Stomach smooth muscle (tissue), 2 donors: Measurements from ENCODE around the gene C1QL1.

Experiments
- H3K27ac ChIP-seq: one replicate; pipeline ENCODE4 v1.7.0; 2013; ENCODE audit warnings: mild to moderate bottlenecking, low read length, inconsistent platforms
- H3K27me3 ChIP-seq, 2 donors: one replicate each; pipeline ENCODE4 v1.7.0; 2013; ENCODE audit warnings: low read length in 2 of 2; ENCODE audit not compliant: insufficient read depth in 2 of 2, control insufficient read depth in 1 of 2
- H3K36me3 ChIP-seq, 2 donors: one replicate each; pipeline ENCODE4 v1.7.0; 2013; ENCODE audit warnings: low read length in 2 of 2; ENCODE audit not compliant: control insufficient read depth in 2 of 2, insufficient read depth in 2 of 2
- H3K4me1 ChIP-seq: one replicate; pipeline ENCODE4 v1.7.0; 2013; ENCODE audit warnings: low read length; ENCODE audit not compliant: control insufficient read depth, insufficient read depth
- H3K4me3 ChIP-seq, 2 donors: one replicate each; pipeline ENCODE4 v1.7.0; 2013; ENCODE audit warnings: low read length in 2 of 2
- H3K9ac ChIP-seq, 2 donors: one replicate each; pipeline ENCODE4 v1.7.0; 2013; ENCODE audit warnings: low read length in 2 of 2, mild to moderate bottlenecking in 1 of 2
- H3K9me3 ChIP-seq, 2 donors: one replicate each; pipeline ENCODE4 v1.7.0; 2013; ENCODE audit warnings: low read length in 2 of 2; ENCODE audit not compliant: control insufficient read depth in 2 of 2
- donor health status: healthy.
- donor health status: Pancreatic carcinoma.

C1QL1 gene

GRCh38 chr17:44940768-44941167, 27.3 kb downstream of the C1QL1 start:
- no peaks in the 10 kb centered on the region for H3K4me1 ChIP-seq
- H3K36me3 ChIP-seq: no peaks in the 10 kb centered on the region
- no peak overlapping the region for H3K27ac ChIP-seq
- H3K27me3 ChIP-seq: no peaks in the 10 kb centered on the region
- H3K4me3 ChIP-seq: no peak overlapping the region
- no peaks in the 10 kb centered on the region for H3K9me3 ChIP-seq
- no peak overlapping the region for H3K9ac ChIP-seq

DNA sequence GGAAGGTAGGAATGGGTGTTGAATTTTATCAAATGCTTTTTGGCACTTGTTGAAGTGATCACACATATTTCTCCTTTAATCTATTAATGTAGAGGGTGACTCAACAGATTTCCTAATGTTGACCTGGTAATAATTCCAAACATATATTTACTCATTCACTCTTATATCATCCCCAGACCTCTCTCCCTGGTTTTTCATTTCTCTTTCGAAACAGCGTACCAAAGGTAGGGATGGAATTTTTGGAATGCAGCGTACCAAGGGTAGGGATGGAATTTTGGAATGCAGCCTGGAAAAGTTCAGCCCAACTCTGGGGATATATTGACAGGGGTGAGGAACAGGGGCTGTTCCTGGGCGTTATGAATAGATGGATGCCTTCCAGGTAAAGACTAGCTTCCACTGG, 27.8 kb downstream of the C1QL1 start:
- no peaks in the 10 kb centered on the region for H3K36me3 ChIP-seq
- no peaks in the 10 kb centered on the region for H3K27me3 ChIP-seq
- H3K9ac ChIP-seq: no peak overlapping the region
- H3K4me1 ChIP-seq: no peaks in the 10 kb centered on the region
- no peak overlapping the region for H3K4me3 ChIP-seq
- no peaks in the 10 kb centered on the region for H3K9me3 ChIP-seq
- H3K27ac ChIP-seq: no peak overlapping the region

GRCh38 chr17:44935116-44935515, 33.0 kb downstream of the C1QL1 start:
- Histone ChIP-seq H3K4me1 (no peaks in the 10 kb centered on the region), H3K9me3 (no peaks in the 10 kb centered on the region), H3K36me3 (no peaks in the 10 kb centered on the region), H3K4me3 (no peak overlapping the region), H3K27me3 (no peaks in the 10 kb centered on the region), H3K9ac (no peak overlapping the region), H3K27ac (no peak overlapping the region)

DNA sequence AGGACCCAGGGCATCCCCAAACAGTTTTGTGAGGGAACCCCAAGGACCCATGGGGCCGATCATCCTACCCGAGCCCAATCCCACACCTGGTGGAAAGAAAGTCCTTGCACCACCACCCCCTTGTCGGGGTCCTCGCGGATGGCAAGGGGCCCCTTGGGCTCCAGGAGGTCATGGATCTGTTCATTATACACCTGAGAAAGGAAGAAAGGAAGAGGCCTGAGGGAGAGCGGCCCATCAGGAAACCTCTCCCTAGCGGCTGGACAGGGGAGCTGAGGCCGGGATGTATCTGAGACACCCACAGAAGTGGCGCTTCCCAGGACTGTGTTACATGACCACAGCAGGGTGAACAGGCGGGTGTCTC, 33.4 kb downstream of the C1QL1 start:
- no peak overlapping the region for H3K27ac ChIP-seq
- no peaks in the 10 kb centered on the region for H3K4me1 ChIP-seq
- no peak overlapping the region for H3K9ac ChIP-seq
- H3K36me3 ChIP-seq: no peaks in the 10 kb centered on the region
- no peak overlapping the region for H3K4me3 ChIP-seq
- no peaks in the 10 kb centered on the region for H3K27me3 ChIP-seq
- no peaks in the 10 kb centered on the region for H3K9me3 ChIP-seq

GRCh38 chr17:44933824-44934744, 34.0 kb downstream of the C1QL1 start:
- Histone ChIP-seq H3K4me3 (no peak overlapping the region), H3K27me3 (no peaks in the 10 kb centered on the region), H3K27ac (no peak overlapping the region), H3K9me3 (no peaks in the 10 kb centered on the region), H3K36me3 (no peaks in the 10 kb centered on the region), H3K4me1 (no peaks in the 10 kb centered on the region), H3K9ac (no peak overlapping the region)

- no peaks in the 10 kb centered on the region for H3K36me3 ChIP-seq
- no peak overlapping the region for H3K27ac ChIP-seq
- no peak overlapping the region for H3K4me3 ChIP-seq
- no peaks in the 10 kb centered on the region for H3K9me3 ChIP-seq
- H3K9ac ChIP-seq: no peak overlapping the region
- H3K4me1 ChIP-seq: no peaks in the 10 kb centered on the region
- H3K27me3 ChIP-seq: no peaks in the 10 kb centered on the region
These were observed 35.4 kb downstream of the C1QL1 start for GRCh38 chr17:44932787-44933097.

DNA sequence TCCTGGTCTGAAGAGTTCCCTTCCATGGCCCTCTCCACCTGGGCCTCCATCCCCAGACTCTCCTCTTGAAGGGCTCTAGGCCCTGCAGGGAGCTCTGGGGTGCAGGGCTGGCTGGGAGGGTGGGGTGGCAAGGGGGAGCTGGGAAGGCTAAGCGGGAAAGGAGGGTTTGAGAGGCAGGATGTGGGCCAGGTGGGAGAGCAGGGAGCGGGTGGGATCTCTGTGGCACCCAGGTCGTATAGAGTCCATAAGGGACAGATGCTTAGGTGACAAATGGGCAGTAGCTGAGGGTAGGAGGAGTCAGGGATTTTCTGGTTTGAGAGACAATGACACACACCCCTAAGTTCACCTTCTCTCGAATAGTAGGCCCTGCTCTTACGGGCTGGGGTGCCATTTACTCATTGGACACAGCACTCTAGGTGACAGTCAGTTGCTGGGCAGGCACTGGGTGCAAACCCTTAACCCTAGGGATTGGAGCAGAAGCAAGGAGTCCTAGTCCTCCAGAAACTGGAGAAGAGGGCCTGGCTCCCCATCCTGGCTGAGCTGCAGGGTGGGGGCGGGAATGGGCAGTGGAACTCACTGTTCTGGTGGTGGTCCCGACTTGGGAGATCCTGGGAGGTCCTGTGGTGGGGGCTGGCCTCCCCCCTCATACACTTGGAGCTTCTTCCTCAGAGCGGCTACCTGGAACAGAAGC, 35.9 kb downstream of the C1QL1 start:
- Histone ChIP-seq H3K9ac (no peak overlapping the region), H3K4me3 (no peak overlapping the region), H3K36me3 (no peaks in the 10 kb centered on the region), H3K27me3 (no peaks in the 10 kb centered on the region), H3K27ac (no peak overlapping the region), H3K4me1 (no peaks in the 10 kb centered on the region), H3K9me3 (no peaks in the 10 kb centered on the region)

- no peaks in the 10 kb centered on the region for H3K36me3 ChIP-seq
- no peaks in the 10 kb centered on the region for H3K9me3 ChIP-seq
- no peak overlapping the region for H3K9ac ChIP-seq
- no peaks in the 10 kb centered on the region for H3K4me1 ChIP-seq
- H3K4me3 ChIP-seq: no peak overlapping the region
- H3K27ac ChIP-seq: no peak overlapping the region
- no peaks in the 10 kb centered on the region for H3K27me3 ChIP-seq
These were observed 36.7 kb downstream of the C1QL1 start for GRCh38 chr17:44931376-44931775.

DNA sequence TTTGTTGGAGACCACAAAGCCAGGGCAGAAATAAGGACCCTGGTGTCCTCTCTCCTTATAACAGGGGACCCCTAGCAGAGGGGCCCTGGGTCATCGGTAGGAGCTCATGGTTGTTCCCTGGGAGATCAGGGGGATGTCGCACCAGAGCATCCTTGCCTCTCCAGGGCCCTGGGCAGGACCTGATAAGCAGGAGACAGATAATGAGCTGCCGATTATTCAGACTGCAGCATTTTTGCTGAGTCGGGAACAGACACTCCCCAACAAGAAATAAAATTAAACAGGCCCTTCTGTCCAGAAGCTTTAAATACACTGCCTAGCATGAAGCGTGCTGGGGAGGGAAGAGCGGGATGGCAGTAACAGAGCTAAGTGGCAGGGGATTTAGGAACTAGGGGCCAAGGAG, 37.4 kb downstream of the C1QL1 start:
- H3K36me3 ChIP-seq: no peaks in the 10 kb centered on the region
- H3K27ac ChIP-seq: no peak overlapping the region
- H3K4me1 ChIP-seq: no peaks in the 10 kb centered on the region
- no peaks in the 10 kb centered on the region for H3K27me3 ChIP-seq
- no peak overlapping the region for H3K4me3 ChIP-seq
- H3K9ac ChIP-seq: no peak overlapping the region
- H3K9me3 ChIP-seq: no peaks in the 10 kb centered on the region

GRCh38 chr17:44928950-44929720, 39.0 kb downstream of the C1QL1 start:
- Histone ChIP-seq H3K27me3 (no peaks in the 10 kb centered on the region), H3K4me1 (no peaks in the 10 kb centered on the region), H3K27ac (no peak overlapping the region), H3K4me3 (no peak overlapping the region), H3K9ac (no peak overlapping the region), H3K36me3 (no peaks in the 10 kb centered on the region), H3K9me3 (no peaks in the 10 kb centered on the region)
